Forelimb muscle (tissue), 1 donor: ENCODE results near the gene HOXD3. TPM values are rescaled to one million over a fixed set of nuclear protein-coding genes. Genes with fewer than 3 reads are reported as not detected.

ENCODE experiments used
- DNase-seq: peaks from one replicate; pipeline ENCODE4 v3.0.0-alpha.2; 2013; ENCODE audit warnings: low read depth
- polyA plus RNA-seq: library from polyadenylated mRNA; unstranded; fragments of 120-200 nt; gene quantifications from one replicate; pipeline ENCODE4 v1.2.1, GENCODE V29; 2013; ENCODE audit not compliant: insufficient read length

HOXD3 gene
- 3.3 TPM for polyA plus RNA-seq

- no peak for DNase-seq
Observed at GRCh38 chr2:176156807-176157498, at the start of gene HOXD3. HOXD3 (plus strand) TSS chr2:176157307; CDS start chr2:176169115, 11,808 bp downstream.

GRCh38 chr2:176107731-176108181, 49.4 kb upstream of the HOXD3 start:
- no peak for DNase-seq

GRCh38 chr2:176109192-176109901, 47.8 kb upstream of the HOXD3 start:
- no peak for DNase-seq

- DNase-seq = no peak
Observed at GRCh38 chr2:176109946-176110345, 47.2 kb upstream of the HOXD3 start.

GRCh38 chr2:176110415-176111308, 46.4 kb upstream of the HOXD3 start:
- DNase-seq = no peak

- DNase-seq = no peak
Observed at GRCh38 chr2:176111309-176111663, 45.8 kb upstream of the HOXD3 start.

GRCh38 chr2:176111846-176112374, 45.2 kb upstream of the HOXD3 start:
- no peak for DNase-seq

GRCh38 chr2:176112375-176113302, 44.5 kb upstream of the HOXD3 start:
- DNase-seq = no peak

GRCh38 chr2:176114120-176114929, 42.8 kb upstream of the HOXD3 start:
- no peak for DNase-seq

GRCh38 chr2:176114930-176115625, 42.0 kb upstream of the HOXD3 start:
- no peak for DNase-seq

GRCh38 chr2:176115883-176116813, 41.0 kb upstream of the HOXD3 start, which contains the start of gene HOXD10:
HOXD10 (plus strand) TSS chr2:176116778; CDS start chr2:176116834, 56 bp downstream.
- DNase-seq = no peak

GRCh38 chr2:176117162-176117822, 39.8 kb upstream of the HOXD3 start:
- DNase-seq = no peak

- DNase-seq = no peak
Observed at GRCh38 chr2:176117823-176118371, 39.2 kb upstream of the HOXD3 start.

GRCh38 chr2:176118601-176119339, 38.3 kb upstream of the HOXD3 start:
- DNase-seq = no peak

- no peak for DNase-seq
Observed at GRCh38 chr2:176120364-176121189, 36.5 kb upstream of the HOXD3 start.
